Measurements from ENCODE around the gene ACKR3. TPM values are rescaled to one million over a fixed set of nuclear protein-coding genes. Genes with fewer than 3 reads are reported as not detected.

The ACKR3 gene
- total RNA-seq, 1 experiment from 2014 or later, result 0.61 TPM

DNA sequence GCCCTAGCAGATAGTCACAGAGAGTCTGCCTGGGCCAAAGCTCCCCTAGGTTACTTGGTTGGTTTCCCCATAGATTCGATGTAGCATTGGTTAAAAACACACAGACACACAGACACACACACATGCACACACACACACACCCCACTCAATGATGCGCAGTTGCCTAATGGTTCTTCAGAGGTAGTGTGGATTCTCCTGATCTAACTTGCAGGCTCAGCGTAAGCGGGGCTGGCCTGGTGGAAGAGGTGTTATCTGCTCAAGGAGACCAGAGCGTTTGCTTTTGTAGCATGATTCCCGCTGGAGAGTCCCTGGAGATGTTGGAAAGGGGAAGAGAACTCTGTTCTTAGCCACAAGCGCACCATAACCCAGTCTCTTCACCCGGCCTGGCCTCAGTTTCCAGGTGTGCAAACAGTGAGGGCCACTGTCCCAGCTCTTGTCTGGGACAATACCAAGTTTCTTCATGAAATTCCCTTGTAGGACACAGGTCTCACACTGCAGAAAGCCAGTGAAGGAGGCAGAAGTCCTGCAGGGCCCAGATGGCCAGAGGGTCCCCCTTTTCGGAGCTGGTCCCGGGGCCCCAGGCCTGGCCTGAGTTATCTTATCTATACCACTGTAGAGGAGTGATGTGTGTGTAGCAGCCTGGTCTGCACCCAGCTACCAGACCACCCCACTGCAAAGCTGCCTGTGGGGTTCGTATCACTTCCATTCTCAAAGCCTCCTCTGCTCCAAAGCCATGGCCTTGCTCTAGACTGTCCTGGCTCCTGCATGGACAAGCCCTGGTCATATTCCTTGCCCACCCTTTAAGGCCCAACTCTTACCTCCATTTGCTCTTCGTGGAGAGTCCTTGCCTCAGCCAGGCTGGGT is 3.7 kb downstream of the ACKR3 start:
- intact Hi-C loops (cut with micrococcal nuclease), result no loop called here
- H3K27ac Mint-ChIP-seq (ENCODE audit: low read depth, unreplicated experiment), result no peak overlapping the region

DNA sequence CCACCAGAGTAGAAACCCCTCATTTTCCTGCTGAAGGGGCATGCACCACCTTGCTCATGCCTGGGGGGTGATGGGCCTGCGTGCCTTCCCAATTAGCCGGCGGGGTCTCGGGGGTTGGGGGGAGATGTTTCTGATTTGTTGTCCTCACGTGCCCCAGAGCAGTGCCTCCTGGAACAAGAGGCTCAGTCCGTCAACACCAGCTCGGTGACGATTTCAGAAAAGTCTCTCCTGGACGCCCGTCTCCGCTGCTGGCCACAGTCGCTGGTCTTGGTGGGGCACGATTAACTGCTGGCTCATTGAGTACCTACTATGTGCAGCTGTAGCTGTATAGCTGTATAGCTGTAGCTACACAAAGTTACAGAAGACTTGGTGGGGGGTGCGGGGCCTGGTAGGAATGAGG is 4.4 kb downstream of the ACKR3 start:
- ChIA-PET CTCF (no interaction called here), POLR2A (no interaction called here)
- H3K36me3 Mint-ChIP-seq (ENCODE audit: insufficient read depth, unreplicated experiment), result no peaks in the 10 kb centered on the region
- H3K4me3 Mint-ChIP-seq (ENCODE audit: unreplicated experiment), result no peak overlapping the region
- intact Hi-C loops (cut with micrococcal nuclease), result no loop called here
- TF ChIP-seq, protein P1, sequence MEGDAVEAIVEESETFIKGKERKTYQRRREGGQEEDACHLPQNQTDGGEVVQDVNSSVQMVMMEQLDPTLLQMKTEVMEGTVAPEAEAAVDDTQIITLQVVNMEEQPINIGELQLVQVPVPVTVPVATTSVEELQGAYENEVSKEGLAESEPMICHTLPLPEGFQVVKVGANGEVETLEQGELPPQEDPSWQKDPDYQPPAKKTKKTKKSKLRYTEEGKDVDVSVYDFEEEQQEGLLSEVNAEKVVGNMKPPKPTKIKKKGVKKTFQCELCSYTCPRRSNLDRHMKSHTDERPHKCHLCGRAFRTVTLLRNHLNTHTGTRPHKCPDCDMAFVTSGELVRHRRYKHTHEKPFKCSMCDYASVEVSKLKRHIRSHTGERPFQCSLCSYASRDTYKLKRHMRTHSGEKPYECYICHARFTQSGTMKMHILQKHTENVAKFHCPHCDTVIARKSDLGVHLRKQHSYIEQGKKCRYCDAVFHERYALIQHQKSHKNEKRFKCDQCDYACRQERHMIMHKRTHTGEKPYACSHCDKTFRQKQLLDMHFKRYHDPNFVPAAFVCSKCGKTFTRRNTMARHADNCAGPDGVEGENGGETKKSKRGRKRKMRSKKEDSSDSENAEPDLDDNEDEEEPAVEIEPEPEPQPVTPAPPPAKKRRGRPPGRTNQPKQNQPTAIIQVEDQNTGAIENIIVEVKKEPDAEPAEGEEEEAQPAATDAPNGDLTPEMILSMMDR (IDR thresholded peaks at IDR 0.05; ENCODE audit: unreplicated experiment), result no peak
- H3K27me3 Mint-ChIP-seq (ENCODE audit: insufficient read depth, unreplicated experiment), result no peaks in the 10 kb centered on the region
- H3K4me1 Mint-ChIP-seq (ENCODE audit: insufficient read depth, unreplicated experiment), result peaks cover 6% of the 10 kb centered on the region
- no TSS peak for BruUV-seq (replicated peaks)
- no peak overlapping the region for H3K27ac Mint-ChIP-seq (ENCODE audit: low read depth, unreplicated experiment)
- H3K9me3 Mint-ChIP-seq (ENCODE audit: unreplicated experiment), result no peaks in the 10 kb centered on the region
- no peak for DNase-seq (ENCODE audit: unreplicated experiment)

More for the DNA sequence above, 3.7 kb downstream of the ACKR3 start:
- Mint-ChIP-seq H3K4me1 (ENCODE audit: insufficient read depth, unreplicated experiment) (peaks cover 6% of the 10 kb centered on the region), H3K27me3 (ENCODE audit: insufficient read depth, unreplicated experiment) (no peaks in the 10 kb centered on the region), H3K4me3 (ENCODE audit: unreplicated experiment) (no peak overlapping the region), H3K9me3 (ENCODE audit: unreplicated experiment) (no peaks in the 10 kb centered on the region), H3K36me3 (ENCODE audit: insufficient read depth, unreplicated experiment) (no peaks in the 10 kb centered on the region)
- ChIA-PET POLR2A (no interaction called here), CTCF (no interaction called here)
- no peak for DNase-seq (ENCODE audit: unreplicated experiment)
- BruUV-seq (replicated peaks), result no TSS peak
- TF ChIP-seq, protein P1 (IDR thresholded peaks at IDR 0.05; ENCODE audit: unreplicated experiment), result no peak

DNA sequence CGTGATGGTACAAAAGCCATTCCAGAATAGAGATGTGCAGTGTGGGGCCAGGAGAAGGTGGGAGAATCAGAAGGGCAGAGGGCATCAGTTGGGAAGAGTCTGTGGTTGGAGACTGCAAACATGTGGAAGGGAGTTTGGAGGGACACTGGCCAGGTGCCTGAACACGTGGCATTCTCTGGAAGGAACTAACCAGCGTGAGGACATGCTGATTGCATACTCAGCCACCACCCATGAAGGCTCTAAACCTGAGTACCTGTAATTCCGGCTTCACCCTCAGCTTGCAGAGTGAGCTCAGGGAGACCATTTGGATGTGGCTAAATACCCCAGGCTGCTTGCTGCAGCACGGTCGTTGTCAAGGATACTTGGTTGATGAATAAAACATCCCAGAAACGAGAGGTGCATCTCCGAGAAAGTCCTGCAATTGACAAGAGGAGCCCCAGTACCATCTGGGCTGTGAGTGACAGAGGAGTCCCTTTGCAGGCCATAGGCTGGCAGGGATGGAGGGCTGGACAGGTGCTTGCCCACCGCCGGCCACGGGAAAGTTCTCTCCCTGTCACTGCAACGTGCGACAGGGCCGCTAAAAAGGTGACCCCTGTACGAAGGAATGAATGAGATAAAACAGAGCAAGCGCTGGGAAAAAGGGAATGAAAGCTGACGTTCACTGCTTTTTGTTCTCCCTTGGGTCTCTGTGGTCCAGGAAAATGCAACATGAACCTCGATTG is 5.0 kb downstream of the ACKR3 start:
- H3K27me3 Mint-ChIP-seq (ENCODE audit: insufficient read depth, unreplicated experiment), result no peaks in the 10 kb centered on the region
- TF ChIP-seq, protein P1 (IDR thresholded peaks at IDR 0.05; ENCODE audit: unreplicated experiment), result no peak
- CTCF ChIA-PET, result no interaction called here
- DNase-seq (ENCODE audit: unreplicated experiment), result no peak
- H3K9me3 Mint-ChIP-seq (ENCODE audit: unreplicated experiment), result no peaks in the 10 kb centered on the region
- H3K36me3 Mint-ChIP-seq (ENCODE audit: insufficient read depth, unreplicated experiment), result no peaks in the 10 kb centered on the region
- H3K4me3 Mint-ChIP-seq (ENCODE audit: unreplicated experiment), result no peak overlapping the region
- POLR2A ChIA-PET, result no interaction called here
- no peak overlapping the region for H3K27ac Mint-ChIP-seq (ENCODE audit: low read depth, unreplicated experiment)
- peaks cover 1% of the 10 kb centered on the region for H3K4me1 Mint-ChIP-seq (ENCODE audit: insufficient read depth, unreplicated experiment)
- BruUV-seq (replicated peaks), result no TSS peak
- intact Hi-C loops (cut with micrococcal nuclease), result no loop called here

DNA sequence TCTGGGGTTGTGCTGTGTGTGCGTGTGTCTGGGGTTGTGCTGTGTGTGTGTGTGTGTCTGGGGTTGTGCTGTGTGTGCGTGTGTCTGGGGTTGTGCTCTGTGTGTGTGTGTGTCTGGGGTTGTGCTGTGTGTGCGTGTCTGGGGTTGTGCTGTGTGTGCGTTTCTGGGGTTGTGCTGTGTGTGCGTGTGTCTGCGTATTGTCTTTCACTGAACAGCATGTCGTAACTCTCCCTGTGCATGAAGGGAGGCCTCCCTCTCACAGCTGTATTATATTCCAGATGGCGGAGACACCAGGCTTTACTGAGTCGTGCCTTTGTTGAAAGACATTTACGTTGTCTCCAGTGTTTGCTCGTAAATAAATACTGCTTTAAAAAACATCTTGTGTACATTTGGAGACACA is 5.9 kb downstream of the ACKR3 start:
- Mint-ChIP-seq H3K36me3 (ENCODE audit: insufficient read depth, unreplicated experiment) (no peaks in the 10 kb centered on the region), H3K4me1 (ENCODE audit: insufficient read depth, unreplicated experiment) (no peaks in the 10 kb centered on the region), H3K9me3 (ENCODE audit: unreplicated experiment) (no peaks in the 10 kb centered on the region), H3K27ac (ENCODE audit: low read depth, unreplicated experiment) (no peak overlapping the region), H3K4me3 (ENCODE audit: unreplicated experiment) (no peak overlapping the region), H3K27me3 (ENCODE audit: insufficient read depth, unreplicated experiment) (no peaks in the 10 kb centered on the region)
- intact Hi-C loops (cut with micrococcal nuclease), result no loop called here
- TF ChIP-seq, protein P1 (IDR thresholded peaks at IDR 0.05; ENCODE audit: unreplicated experiment), result no peak
- ChIA-PET CTCF (no interaction called here), POLR2A (no interaction called here)
- BruUV-seq (replicated peaks), result no TSS peak
- DNase-seq (ENCODE audit: unreplicated experiment), result no peak

Data from MCF 10A (cell line).